ENCODE data around the gene OR6J1.
A peak's percentile ranks its signal among the peaks of the same experiment; 100 is the strongest.

OR6J1 gene

DNA sequence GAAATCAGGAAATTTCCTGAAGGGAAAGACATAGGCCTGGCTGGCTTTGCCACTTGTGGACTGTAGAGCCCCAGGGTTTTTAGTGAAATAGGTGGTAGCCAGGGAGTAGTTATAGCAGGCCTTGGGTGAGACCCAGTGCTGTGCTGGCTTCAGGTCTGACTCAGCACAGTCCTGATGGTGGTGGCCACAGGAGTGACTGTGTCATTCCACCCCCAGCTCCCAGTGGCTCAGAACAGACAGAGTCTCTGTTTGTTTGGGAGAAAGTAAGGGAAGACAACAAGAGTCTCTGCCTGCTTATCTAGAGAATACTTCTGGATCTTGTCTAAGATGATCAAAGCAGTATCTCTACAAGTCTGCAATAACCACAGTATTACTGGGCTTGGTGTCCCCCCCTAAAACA is 27.5 kb upstream of the OR6J1 start:
- TF ChIP-seq, protein P1, sequence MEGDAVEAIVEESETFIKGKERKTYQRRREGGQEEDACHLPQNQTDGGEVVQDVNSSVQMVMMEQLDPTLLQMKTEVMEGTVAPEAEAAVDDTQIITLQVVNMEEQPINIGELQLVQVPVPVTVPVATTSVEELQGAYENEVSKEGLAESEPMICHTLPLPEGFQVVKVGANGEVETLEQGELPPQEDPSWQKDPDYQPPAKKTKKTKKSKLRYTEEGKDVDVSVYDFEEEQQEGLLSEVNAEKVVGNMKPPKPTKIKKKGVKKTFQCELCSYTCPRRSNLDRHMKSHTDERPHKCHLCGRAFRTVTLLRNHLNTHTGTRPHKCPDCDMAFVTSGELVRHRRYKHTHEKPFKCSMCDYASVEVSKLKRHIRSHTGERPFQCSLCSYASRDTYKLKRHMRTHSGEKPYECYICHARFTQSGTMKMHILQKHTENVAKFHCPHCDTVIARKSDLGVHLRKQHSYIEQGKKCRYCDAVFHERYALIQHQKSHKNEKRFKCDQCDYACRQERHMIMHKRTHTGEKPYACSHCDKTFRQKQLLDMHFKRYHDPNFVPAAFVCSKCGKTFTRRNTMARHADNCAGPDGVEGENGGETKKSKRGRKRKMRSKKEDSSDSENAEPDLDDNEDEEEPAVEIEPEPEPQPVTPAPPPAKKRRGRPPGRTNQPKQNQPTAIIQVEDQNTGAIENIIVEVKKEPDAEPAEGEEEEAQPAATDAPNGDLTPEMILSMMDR (conservative IDR thresholded peaks at IDR 0.05; ENCODE audit: low read length): no peak
- DNase-seq (ENCODE audit: low read depth): no peak
- no peak overlapping the region for H3K4me3 ChIP-seq (ENCODE audit: low read length)

GRCh38 chr14:22668863-22669262 is 24.7 kb upstream of the OR6J1 start:
- TF ChIP-seq, protein P1 (conservative IDR thresholded peaks at IDR 0.05; ENCODE audit: low read length): no peak

GRCh38 chr14:22668417-22668816 is 24.3 kb upstream of the OR6J1 start:
- H3K4me3 ChIP-seq (ENCODE audit: low read length): no peak overlapping the region
- TF ChIP-seq, protein P1 (conservative IDR thresholded peaks at IDR 0.05; ENCODE audit: low read length): no peak
- peak; percentile 48 for DNase-seq (ENCODE audit: low read depth)

More at GRCh38 chr14:22668863-22669262, 24.7 kb upstream of the OR6J1 start:
- DNase-seq (ENCODE audit: low read depth): no peak
- no peak overlapping the region for H3K4me3 ChIP-seq (ENCODE audit: low read length)

- TF ChIP-seq, protein P1 (conservative IDR thresholded peaks at IDR 0.05; ENCODE audit: low read length): no peak
- DNase-seq (ENCODE audit: low read depth): no peak
- H3K4me3 ChIP-seq (ENCODE audit: low read length): no peak overlapping the region
Observed at GRCh38 chr14:22667881-22668280, 23.7 kb upstream of the OR6J1 start.

- TF ChIP-seq, protein P1 (conservative IDR thresholded peaks at IDR 0.05; ENCODE audit: low read length): no peak
- no peak for DNase-seq (ENCODE audit: low read depth)
- no peak overlapping the region for H3K4me3 ChIP-seq (ENCODE audit: low read length)
Observed at GRCh38 chr14:22666203-22666893, 22.2 kb upstream of the OR6J1 start.

DNA sequence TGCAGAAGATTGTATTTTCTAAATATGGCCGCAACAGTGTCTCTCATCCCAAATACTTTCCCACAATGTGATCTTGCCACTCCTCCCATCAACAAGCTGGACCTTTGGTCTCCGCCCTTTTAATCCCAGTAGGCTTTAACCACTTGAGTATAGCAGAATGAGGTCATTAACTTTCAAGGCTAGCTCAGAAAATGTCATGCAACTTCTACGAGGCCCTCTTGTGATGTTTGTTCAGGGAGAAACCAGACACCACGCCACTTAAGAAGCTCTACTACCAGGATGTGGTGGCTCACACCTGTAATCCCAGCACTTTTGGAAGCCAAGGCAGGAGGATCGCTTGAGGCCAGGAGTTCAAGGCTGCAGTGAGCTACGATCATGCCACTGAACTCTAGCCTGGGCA is 20.1 kb upstream of the OR6J1 start:
- DNase-seq (ENCODE audit: low read depth): no peak
- no peak overlapping the region for H3K4me3 ChIP-seq (ENCODE audit: low read length)
- TF ChIP-seq, protein P1 (conservative IDR thresholded peaks at IDR 0.05; ENCODE audit: low read length): no peak

DNA sequence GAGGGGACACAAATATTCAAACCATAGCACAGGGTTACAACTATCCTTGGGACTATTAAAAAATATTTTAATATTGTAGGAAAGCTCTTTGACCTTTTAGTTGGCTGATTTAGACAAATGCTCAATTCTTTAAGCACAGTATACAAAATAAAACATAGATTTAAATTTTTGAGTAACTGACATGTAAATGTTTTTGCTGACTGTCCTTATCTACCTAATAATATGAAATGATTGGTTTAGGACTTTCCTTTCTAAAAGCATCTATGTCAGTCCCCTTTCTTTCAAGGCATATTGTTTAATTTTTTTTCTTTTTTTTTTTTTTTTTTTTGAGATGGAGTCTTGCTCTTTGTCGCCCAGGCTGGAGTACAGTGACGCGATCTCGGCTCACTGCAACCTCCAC is 16.5 kb upstream of the OR6J1 start:
- no peak for DNase-seq (ENCODE audit: low read depth)
- no peak overlapping the region for H3K4me3 ChIP-seq (ENCODE audit: low read length)

More for the DNA sequence above, 16.5 kb upstream of the OR6J1 start:
- TF ChIP-seq, protein P1 (conservative IDR thresholded peaks at IDR 0.05; ENCODE audit: low read length): no peak
